ENCODE measurements around the gene KRTDAP.

- TF ChIP-seq RFX5 (IDR thresholded peaks at IDR 0.05; ENCODE audit: low read length) (no peak), TCF12 (IDR thresholded peaks at IDR 0.05) (no peak), MAX (IDR thresholded peaks at IDR 0.05; ENCODE audit: low read depth) (no peak), SIN3A (IDR thresholded peaks at IDR 0.05; ENCODE audit: borderline replicate concordance, low read depth, low read length) (no peak), YY1 (IDR thresholded peaks at IDR 0.05; ENCODE audit: low read depth) (no peak), SMC3 (IDR thresholded peaks at IDR 0.05; ENCODE audit: low read depth, low read length) (no peak), FOXM1 (IDR thresholded peaks at IDR 0.05; ENCODE audit: low read depth) (no peak), CTCF (IDR thresholded peaks at IDR 0.05) (no peak), POLR2AphosphoS5 (IDR thresholded peaks at IDR 0.05; ENCODE audit: low read depth, low read length) (no peak)
Measured at GRCh38 chr19:35488677-35489076, 1.6 kb downstream of the KRTDAP start.

All from SK-N-SH (cell line).